GM12892 (cell line): Measurements from ENCODE around the gene NOPCHAP1.

Experiments used
- POLR2A ChIP-seq: IDR thresholded peaks from 2 replicates; pipeline ENCODE4 v1.6.1; 2011; ENCODE audit warnings: low read depth, low read length, control low read depth
- TAF1 ChIP-seq: IDR thresholded peaks from 2 replicates; pipeline ENCODE4 v1.6.1; 2011; ENCODE audit warnings: low read depth, mild to moderate bottlenecking, control low read depth, low read length, borderline replicate concordance

DNA sequence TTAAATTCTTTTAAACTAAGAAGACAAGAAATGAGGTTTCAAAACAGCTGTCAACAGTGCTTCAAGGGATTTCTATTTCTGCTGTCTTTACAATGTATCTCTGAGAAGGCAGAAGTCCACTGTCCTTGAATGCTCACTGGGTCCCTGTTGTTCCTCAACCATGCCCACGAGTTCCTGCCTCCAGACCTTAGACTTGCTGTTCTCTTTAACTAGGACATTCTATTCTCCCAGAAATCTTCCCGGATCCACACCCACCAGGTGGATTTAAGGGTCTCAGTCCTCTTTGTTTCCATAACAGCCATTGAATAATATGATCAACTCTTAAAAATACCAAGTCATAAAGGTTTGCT lies 21.3 kb upstream of the NOPCHAP1 start:
- TF ChIP-seq POLR2A (no peak), TAF1 (no peak)
